Measurements from ENCODE around the gene HS3ST4.

DNA sequence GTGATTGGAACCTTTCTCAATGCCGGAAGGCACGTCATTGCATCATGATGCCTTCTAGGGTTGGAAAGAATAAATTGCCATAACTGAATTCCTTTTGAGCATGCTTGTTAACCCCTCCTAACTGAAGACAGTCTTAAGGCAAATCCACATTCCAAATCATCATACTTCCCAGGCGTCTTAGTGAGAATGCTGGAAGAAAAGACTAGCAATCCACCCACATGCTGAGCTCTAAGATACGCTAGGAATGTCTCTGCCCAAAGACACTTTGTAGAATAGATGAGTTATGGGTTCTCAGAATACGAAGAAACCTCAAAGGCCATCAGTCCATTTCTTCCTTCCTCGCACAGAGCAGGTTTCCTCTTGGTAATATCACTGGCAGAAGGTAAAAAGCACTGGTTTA is 486.5 kb downstream of the HS3ST4 start:
- TF ChIP-seq SMC3 (conservative IDR thresholded peaks at IDR 0.05; ENCODE audit: poor library complexity) (no peak), POLR2AphosphoS5 (IDR thresholded peaks at IDR 0.05) (no peak), TAF1 (IDR thresholded peaks at IDR 0.05; ENCODE audit: low read depth) (no peak), MXI1 (conservative IDR thresholded peaks at IDR 0.05; ENCODE audit: poor library complexity, severe bottlenecking) (no peak), RAD21 (conservative IDR thresholded peaks at IDR 0.05) (no peak)
- TF ChIP-seq, protein P1, sequence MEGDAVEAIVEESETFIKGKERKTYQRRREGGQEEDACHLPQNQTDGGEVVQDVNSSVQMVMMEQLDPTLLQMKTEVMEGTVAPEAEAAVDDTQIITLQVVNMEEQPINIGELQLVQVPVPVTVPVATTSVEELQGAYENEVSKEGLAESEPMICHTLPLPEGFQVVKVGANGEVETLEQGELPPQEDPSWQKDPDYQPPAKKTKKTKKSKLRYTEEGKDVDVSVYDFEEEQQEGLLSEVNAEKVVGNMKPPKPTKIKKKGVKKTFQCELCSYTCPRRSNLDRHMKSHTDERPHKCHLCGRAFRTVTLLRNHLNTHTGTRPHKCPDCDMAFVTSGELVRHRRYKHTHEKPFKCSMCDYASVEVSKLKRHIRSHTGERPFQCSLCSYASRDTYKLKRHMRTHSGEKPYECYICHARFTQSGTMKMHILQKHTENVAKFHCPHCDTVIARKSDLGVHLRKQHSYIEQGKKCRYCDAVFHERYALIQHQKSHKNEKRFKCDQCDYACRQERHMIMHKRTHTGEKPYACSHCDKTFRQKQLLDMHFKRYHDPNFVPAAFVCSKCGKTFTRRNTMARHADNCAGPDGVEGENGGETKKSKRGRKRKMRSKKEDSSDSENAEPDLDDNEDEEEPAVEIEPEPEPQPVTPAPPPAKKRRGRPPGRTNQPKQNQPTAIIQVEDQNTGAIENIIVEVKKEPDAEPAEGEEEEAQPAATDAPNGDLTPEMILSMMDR (IDR thresholded peaks at IDR 0.05; ENCODE audit: poor library complexity, severe bottlenecking) = no peak
- TF ChIP-seq, protein P2, sequence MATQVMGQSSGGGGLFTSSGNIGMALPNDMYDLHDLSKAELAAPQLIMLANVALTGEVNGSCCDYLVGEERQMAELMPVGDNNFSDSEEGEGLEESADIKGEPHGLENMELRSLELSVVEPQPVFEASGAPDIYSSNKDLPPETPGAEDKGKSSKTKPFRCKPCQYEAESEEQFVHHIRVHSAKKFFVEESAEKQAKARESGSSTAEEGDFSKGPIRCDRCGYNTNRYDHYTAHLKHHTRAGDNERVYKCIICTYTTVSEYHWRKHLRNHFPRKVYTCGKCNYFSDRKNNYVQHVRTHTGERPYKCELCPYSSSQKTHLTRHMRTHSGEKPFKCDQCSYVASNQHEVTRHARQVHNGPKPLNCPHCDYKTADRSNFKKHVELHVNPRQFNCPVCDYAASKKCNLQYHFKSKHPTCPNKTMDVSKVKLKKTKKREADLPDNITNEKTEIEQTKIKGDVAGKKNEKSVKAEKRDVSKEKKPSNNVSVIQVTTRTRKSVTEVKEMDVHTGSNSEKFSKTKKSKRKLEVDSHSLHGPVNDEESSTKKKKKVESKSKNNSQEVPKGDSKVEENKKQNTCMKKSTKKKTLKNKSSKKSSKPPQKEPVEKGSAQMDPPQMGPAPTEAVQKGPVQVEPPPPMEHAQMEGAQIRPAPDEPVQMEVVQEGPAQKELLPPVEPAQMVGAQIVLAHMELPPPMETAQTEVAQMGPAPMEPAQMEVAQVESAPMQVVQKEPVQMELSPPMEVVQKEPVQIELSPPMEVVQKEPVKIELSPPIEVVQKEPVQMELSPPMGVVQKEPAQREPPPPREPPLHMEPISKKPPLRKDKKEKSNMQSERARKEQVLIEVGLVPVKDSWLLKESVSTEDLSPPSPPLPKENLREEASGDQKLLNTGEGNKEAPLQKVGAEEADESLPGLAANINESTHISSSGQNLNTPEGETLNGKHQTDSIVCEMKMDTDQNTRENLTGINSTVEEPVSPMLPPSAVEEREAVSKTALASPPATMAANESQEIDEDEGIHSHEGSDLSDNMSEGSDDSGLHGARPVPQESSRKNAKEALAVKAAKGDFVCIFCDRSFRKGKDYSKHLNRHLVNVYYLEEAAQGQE (IDR thresholded peaks at IDR 0.05; ENCODE audit: borderline replicate concordance) = no peak

Data from neural cell (in vitro differentiated cells).